Measurements from ENCODE around the gene PRDX3. TPM values are rescaled to one million over a fixed set of nuclear protein-coding genes. Genes with fewer than 3 reads are reported as not detected.

Gene PRDX3
- total RNA-seq, 3 donors from 2014 or later (not counting 1 experiment from before 2014, with no cell fraction given), result 12.5 to 17.4 (median 15.3) TPM

DNA sequence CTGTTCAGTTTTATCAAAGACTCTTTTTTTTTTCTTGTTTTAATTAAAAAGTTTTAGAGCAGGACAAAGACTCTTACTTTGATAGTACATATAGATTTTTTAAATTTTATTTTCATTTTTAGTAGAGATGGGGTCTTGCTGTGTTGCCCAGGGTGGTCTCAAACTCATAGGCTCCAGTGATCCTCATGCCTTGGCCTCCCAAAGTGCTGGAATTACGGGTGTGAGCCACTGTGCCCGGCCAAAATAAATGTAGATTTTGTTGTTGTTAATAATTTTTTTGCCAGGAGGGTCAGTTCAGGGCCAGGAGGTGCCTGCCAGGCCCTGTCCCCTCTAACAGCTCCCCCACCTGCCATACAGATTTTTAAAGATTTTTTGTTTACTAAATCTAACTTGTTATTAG, 57.7 kb downstream of the PRDX3 start:
- H3K27ac ChIP-seq (ENCODE audit: low read length), result peak overlapping the region; percentile 64
- H3K27me3 ChIP-seq (ENCODE audit: control insufficient read depth, insufficient read depth, low read length), result no peaks in the 10 kb centered on the region
- H3K27me3 Mint-ChIP-seq (ENCODE audit: low read depth in 2 of 2), result no peaks in the 10 kb centered on the region
- H3K9me3 ChIP-seq (ENCODE audit: control insufficient read depth, insufficient read depth, low read length), result no peaks in the 10 kb centered on the region
- ATAC-seq (no peak), DNase-seq (no peak)
- intact Hi-C loops (cut with micrococcal nuclease), result loop anchor here (1.0 to 5.0 kb wide), 2 partner anchors 39 to 44 kb away; partner anchors contain the start of genes EIF3A and SFXN4
- peaks cover 7% of the 10 kb centered on the region in 2 donors for H3K4me1 Mint-ChIP-seq
- TF ChIP-seq, protein P1, sequence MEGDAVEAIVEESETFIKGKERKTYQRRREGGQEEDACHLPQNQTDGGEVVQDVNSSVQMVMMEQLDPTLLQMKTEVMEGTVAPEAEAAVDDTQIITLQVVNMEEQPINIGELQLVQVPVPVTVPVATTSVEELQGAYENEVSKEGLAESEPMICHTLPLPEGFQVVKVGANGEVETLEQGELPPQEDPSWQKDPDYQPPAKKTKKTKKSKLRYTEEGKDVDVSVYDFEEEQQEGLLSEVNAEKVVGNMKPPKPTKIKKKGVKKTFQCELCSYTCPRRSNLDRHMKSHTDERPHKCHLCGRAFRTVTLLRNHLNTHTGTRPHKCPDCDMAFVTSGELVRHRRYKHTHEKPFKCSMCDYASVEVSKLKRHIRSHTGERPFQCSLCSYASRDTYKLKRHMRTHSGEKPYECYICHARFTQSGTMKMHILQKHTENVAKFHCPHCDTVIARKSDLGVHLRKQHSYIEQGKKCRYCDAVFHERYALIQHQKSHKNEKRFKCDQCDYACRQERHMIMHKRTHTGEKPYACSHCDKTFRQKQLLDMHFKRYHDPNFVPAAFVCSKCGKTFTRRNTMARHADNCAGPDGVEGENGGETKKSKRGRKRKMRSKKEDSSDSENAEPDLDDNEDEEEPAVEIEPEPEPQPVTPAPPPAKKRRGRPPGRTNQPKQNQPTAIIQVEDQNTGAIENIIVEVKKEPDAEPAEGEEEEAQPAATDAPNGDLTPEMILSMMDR (IDR thresholded peaks at IDR 0.05), result no peak
- no peak overlapping the region for H3K4me3 Mint-ChIP-seq
- peak overlapping the region; percentile 79 to 82 for H3K27ac Mint-ChIP-seq
- peaks cover 17% of the 10 kb centered on the region for H3K4me1 ChIP-seq (ENCODE audit: control insufficient read depth, insufficient read depth, low read length)
- H3K4me3 ChIP-seq (ENCODE audit: low read length), result no peak overlapping the region
- WGBS (ENCODE audit: insufficient coverage), result 100% methylated on average over 2 of the region's 2 CpGs
- no peaks in the 10 kb centered on the region for H3K9me3 Mint-ChIP-seq
- H3K36me3 Mint-ChIP-seq, result peaks cover 3% of the 10 kb centered on the region
- peaks cover 42% of the 10 kb centered on the region for H3K36me3 ChIP-seq (ENCODE audit: control insufficient read depth, insufficient read depth, low read length)

DNA sequence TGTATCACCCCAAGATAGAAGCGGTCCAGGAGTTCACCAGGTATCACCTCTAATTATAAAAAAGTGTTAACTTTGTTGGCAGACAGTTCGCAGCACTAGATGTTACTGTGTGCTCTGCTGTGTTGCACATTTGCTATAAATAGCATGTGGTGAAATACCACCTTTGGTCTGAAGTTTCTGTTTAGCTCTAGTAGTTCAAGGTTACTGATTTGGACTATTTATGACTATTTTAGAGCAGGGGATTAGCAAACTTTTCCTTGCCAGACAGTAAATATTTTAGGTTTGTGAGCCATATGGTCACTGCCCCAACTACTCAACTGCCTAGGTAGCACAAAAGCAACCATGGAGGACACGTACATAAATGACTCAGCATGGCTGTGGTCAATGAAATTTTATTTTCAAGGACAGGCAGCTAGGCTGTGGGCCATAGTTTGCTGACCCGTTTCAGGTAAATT, 58.2 kb downstream of the PRDX3 start:
- no peak overlapping the region for H3K4me3 Mint-ChIP-seq
- peaks cover 43% of the 10 kb centered on the region for H3K36me3 ChIP-seq (ENCODE audit: control insufficient read depth, insufficient read depth, low read length)

DNA sequence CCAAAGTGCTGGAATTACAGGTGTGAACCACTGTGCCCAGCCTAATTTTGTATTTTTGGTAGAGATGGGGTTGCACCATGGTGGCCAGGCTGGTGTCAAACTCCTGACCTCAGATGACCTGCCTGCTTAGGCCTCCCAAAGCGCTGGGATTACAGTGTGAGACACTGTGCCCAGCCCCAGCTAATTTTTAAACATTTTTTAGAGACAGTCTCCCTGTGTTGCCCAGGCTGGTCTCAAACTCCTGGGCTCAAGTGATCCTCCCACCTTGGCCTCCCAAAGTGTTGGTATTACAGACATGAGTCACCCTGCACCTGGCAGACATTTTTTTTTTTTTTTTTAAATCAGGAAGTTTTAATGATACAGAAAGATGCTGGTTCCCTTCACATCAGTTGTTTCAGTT, 59.2 kb downstream of the PRDX3 start:
- H3K27me3 Mint-ChIP-seq (ENCODE audit: low read depth in 2 of 2), result no peaks in the 10 kb centered on the region
- Histone ChIP-seq H3K36me3 (ENCODE audit: control insufficient read depth, insufficient read depth, low read length) (peaks cover 40% of the 10 kb centered on the region), H3K27me3 (ENCODE audit: control insufficient read depth, insufficient read depth, low read length) (no peaks in the 10 kb centered on the region), H3K4me3 (ENCODE audit: low read length) (no peak overlapping the region), H3K4me1 (ENCODE audit: control insufficient read depth, insufficient read depth, low read length) (peaks cover 17% of the 10 kb centered on the region), H3K9me3 (ENCODE audit: control insufficient read depth, insufficient read depth, low read length) (no peaks in the 10 kb centered on the region), H3K27ac (ENCODE audit: low read length) (peak overlapping the region; percentile 2)
- no peaks in the 10 kb centered on the region for H3K36me3 Mint-ChIP-seq
- peaks cover 7% of the 10 kb centered on the region in 2 donors for H3K4me1 Mint-ChIP-seq
- H3K9me3 Mint-ChIP-seq, result no peaks in the 10 kb centered on the region
- intact Hi-C loops (cut with micrococcal nuclease), result no loop called here
- 100% methylated on average over 1 of the region's 1 CpG for WGBS (ENCODE audit: insufficient coverage)
- TF ChIP-seq, protein P1 (IDR thresholded peaks at IDR 0.05), result no peak
- ATAC-seq (no peak), DNase-seq (no peak)
- H3K4me3 Mint-ChIP-seq, result no peak overlapping the region
- H3K27ac Mint-ChIP-seq, result peak overlapping the region in 1 of 2 donors; percentile 79

More for the DNA sequence above, 58.2 kb downstream of the PRDX3 start:
- Histone ChIP-seq H3K9me3 (ENCODE audit: control insufficient read depth, insufficient read depth, low read length) (no peaks in the 10 kb centered on the region), H3K4me1 (ENCODE audit: control insufficient read depth, insufficient read depth, low read length) (peaks cover 17% of the 10 kb centered on the region), H3K27me3 (ENCODE audit: control insufficient read depth, insufficient read depth, low read length) (no peaks in the 10 kb centered on the region), H3K4me3 (ENCODE audit: low read length) (no peak overlapping the region), H3K27ac (ENCODE audit: low read length) (peak overlapping the region; percentile 64)
- ATAC-seq (peak; percentile 88 to 97 (median 96)), DNase-seq (peak in 1 of 2 donors; percentile 63)
- no peaks in the 10 kb centered on the region for H3K27me3 Mint-ChIP-seq (ENCODE audit: low read depth in 2 of 2)
- intact Hi-C loops (cut with micrococcal nuclease), result loop anchor here (1.0 to 5.0 kb wide), 2 partner anchors 38 to 45 kb away; partner anchors contain the start of genes EIF3A and SFXN4
- H3K4me1 Mint-ChIP-seq, result peaks cover 7% of the 10 kb centered on the region in 2 donors
- H3K9me3 Mint-ChIP-seq, result no peaks in the 10 kb centered on the region
- 18% methylated on average over 3 of the region's 4 CpGs for WGBS (ENCODE audit: insufficient coverage)
- H3K36me3 Mint-ChIP-seq, result no peaks in the 10 kb centered on the region
- TF ChIP-seq, protein P1 (IDR thresholded peaks at IDR 0.05), result no peak
- peak overlapping the region; percentile 79 to 82 for H3K27ac Mint-ChIP-seq

DNA sequence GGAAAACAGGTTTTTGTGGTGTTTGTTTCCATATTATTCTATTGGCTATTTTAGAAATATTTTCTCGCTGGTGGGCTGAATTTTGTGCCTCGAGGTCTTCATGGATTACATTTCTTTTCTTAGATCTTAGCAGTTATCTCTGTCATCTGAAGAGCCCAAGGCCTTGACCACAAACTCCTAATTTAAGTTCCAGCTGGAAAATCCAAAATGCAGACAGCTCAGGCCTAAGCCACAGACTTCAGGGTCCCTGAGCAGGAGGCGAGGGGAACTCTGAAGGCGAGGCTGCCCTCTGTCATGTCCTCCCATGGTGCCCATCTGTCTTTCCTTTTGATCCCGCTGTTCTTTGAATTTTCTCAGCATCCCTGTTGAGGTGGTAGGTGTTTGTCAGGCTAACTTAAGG, 60.4 kb downstream of the PRDX3 start:
- intact Hi-C loops (cut with micrococcal nuclease), result no loop called here
- Histone ChIP-seq H3K9me3 (ENCODE audit: control insufficient read depth, insufficient read depth, low read length) (no peaks in the 10 kb centered on the region), H3K27me3 (ENCODE audit: control insufficient read depth, insufficient read depth, low read length) (no peaks in the 10 kb centered on the region), H3K4me1 (ENCODE audit: control insufficient read depth, insufficient read depth, low read length) (peaks cover 17% of the 10 kb centered on the region), H3K27ac (ENCODE audit: low read length) (no peak overlapping the region), H3K4me3 (ENCODE audit: low read length) (no peak overlapping the region), H3K36me3 (ENCODE audit: control insufficient read depth, insufficient read depth, low read length) (peaks cover 44% of the 10 kb centered on the region)
- 96% methylated on average over 5 of the region's 5 CpGs for WGBS (ENCODE audit: insufficient coverage)
- H3K27me3 Mint-ChIP-seq (ENCODE audit: low read depth in 2 of 2), result no peaks in the 10 kb centered on the region
- H3K27ac Mint-ChIP-seq, result no peak overlapping the region
- DNase-seq, result no peak
- TF ChIP-seq, protein P1 (IDR thresholded peaks at IDR 0.05), result no peak
- peaks cover 7% of the 10 kb centered on the region in 2 donors for H3K4me1 Mint-ChIP-seq
- H3K36me3 Mint-ChIP-seq, result no peaks in the 10 kb centered on the region
- H3K4me3 Mint-ChIP-seq, result no peak overlapping the region
- no peaks in the 10 kb centered on the region for H3K9me3 Mint-ChIP-seq
- ATAC-seq, result no peak
